CD4-positive, alpha-beta T cell treated with Interleukin-6 at 100 ng/mL for 8 hours (primary cell): ENCODE data around the gene TNFSF13.

Experiments
- DNase-seq: peaks from one replicate; pipeline ENCODE4 v3.0.0-alpha.2; 2020; ENCODE audit warnings: mixed read lengths, low spot score

TNFSF13 gene

DNA sequence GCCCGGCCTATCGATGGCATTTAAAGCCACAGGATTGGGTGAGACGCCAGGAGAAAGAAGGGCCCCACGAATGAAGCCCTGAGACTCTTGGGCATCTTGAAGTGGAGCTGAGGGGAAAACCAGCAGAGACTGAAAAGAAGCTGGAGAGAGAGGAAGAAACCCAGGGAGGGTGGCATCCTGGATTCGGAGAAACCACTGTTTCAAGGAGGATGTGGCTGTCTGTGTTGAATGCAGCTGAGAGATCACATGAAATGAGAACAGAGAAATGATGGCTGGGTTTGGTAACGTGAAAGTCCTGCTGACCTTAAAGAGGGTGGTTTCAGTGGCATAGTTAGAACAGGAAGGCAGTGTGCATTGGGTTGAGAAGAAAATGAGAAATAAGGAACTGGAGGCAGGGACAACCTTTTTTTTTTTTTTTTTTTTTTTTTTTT lies 5.9 kb upstream of the TNFSF13 start:
- DNase-seq: peak; percentile 65

DNA sequence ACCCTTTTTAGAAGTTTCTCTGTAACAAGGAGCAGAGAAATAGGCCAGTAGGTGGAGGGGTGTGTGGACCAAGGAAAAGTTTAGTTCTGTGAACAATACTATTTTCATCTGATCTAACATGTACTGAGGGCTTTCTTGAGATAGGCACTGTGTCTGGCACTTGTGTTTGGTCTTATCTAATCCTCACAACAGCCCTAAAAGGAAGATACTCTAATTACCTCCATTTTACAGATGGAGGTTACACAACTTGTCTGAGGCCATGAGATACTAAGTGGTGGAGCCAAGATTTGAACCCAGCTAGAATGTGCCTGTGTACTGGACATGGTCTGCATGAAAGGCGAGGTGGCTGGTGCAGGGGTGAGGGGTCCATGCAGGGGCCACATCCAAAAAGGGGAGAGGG lies 5.2 kb upstream of the TNFSF13 start:
- DNase-seq: no peak

DNA sequence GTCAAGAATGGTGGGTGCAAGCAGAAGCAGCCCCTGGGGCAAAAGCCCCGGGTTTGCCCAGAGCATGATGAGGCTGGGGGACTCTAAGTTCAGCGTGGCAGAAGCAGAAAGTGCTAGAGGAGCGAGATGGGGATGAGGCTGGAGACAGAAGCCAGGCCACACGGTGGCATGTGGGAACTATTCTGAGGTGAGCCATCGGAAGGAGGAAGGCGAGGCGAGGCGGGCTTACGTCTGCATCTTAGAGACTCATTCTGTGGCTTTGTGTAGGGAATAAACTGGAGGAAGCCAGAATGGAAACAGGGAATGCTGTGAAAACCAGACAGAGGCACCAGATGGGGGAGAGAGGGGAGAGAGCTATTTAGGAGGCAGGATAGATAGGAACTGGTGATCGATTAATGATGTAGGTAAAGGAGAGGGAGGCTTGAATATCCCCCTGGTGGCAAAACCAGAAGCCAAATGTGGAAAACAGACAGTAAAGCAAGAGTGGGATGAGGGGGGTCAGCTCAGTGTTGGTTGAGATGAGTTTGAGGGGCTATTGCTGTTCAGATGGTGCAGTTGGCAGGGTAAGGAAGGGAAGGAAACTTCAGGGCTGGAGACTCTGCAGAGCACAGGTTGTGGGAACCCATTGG lies 3.1 kb upstream of the TNFSF13 start:
- DNase-seq: no peak

GRCh38 chr17:7556627-7557026 lies 1.9 kb upstream of the TNFSF13 start:
- DNase-seq: no peak

GRCh38 chr17:7557147-7557764 lies 1.3 kb upstream of the TNFSF13 start:
- DNase-seq: no peak

DNA sequence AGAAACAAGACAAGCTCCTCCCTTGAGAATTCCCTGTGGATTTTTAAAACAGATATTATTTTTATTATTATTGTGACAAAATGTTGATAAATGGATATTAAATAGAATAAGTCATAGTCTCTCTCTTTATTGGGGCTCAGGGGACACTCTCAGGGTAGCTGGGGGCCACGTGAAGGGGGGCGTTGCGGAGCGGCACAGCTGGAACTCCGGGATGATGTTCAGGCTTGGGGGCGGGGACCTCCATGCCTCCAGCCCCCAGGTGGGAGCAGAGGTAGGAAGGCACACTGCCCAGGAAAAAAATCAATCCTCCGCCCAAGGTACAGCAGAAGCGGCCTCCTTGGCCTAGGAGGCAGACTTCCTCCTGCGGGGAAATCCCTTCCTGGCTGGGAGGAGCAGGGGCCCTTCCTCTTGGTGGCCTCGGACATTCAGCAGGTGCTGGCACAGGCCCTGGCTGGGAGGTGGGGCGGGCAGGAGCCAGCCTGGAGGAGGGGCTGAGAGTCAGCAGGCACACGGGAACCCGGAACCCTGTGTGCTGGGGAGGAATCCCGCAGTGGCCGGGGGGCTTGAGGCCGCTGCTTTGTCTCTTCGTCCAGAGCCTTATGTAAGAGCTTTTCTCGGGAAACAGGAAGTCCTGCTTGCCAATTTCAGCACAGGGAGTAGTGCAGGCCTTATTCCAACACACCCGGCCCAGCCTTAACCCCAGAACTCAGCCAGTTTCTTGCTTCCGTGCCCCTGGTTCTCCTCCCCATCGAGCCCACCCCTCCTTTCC lies 591 bp upstream of the TNFSF13 start:
- no peak for DNase-seq

DNA sequence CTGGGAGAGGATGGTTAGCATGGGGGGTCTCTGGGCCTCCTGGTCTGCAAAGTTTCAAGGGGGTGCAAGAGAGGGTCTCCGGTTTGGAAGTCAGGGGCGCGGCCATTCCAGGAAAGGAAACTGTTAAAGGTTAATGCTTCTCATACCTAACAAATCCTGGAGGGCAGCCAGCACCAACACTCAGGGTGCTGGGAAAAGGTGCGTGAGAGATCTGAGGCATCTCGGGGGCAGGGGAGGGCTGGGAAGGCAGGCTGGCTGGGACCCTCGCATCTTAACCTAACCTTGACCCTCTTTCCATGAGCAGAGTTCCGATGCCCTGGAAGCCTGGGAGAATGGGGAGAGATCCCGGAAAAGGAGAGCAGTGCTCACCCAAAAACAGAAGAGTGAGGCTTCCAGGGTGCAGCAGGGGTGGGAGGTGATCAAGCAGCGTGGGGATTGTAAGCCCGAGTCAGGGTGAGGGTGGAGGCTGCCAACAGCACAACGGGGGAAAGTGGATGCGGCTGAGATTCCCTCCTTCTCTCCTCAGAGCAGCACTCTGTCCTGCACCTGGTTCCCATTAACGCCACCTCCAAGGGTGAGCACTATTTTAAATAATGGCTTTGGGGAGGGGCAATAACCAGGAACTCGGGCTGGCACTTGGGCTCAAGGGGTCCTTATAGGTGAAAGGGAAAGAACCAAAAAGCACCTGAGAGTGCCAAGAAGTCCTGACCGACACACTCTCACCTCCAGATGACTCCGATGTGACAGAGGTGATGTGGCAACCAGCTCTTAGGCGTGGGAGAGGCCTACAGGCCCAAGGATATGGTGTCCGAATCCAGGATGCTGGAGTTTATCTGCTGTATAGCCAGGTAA lies 996 bp downstream of the TNFSF13 start:
- no peak for DNase-seq

DNA sequence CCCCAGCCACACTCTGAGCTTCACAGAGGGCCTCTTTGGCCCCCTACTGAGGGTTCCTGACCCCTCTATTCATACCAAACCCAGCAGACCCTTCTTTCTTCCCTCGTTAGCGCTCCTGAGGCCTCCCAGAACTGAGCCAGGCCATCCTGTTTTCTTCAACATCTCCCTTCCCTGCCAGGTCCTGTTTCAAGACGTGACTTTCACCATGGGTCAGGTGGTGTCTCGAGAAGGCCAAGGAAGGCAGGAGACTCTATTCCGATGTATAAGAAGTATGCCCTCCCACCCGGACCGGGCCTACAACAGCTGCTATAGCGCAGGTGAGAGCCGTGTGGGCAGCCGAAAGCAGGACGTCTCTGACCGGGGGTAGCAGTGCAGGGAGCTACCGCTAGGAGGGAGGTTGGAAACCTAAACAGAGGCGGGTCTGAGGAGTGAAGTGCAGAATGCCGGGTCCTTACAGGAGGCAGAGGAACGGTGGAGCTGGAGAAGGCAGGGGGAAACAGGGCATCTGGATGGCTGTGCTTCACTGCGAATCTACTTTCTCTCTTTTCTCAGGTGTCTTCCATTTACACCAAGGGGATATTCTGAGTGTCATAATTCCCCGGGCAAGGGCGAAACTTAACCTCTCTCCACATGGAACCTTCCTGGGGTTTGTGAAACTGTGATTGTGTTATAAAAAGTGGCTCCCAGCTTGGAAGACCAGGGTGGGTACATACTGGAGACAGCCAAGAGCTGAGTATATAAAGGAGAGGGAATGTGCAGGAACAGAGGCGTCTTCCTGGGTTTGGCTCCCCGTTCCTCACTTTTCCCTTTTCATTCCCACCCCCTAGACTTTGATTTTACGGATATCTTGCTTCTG lies 1.9 kb downstream of the TNFSF13 start:
- peak; percentile 35 for DNase-seq

DNA sequence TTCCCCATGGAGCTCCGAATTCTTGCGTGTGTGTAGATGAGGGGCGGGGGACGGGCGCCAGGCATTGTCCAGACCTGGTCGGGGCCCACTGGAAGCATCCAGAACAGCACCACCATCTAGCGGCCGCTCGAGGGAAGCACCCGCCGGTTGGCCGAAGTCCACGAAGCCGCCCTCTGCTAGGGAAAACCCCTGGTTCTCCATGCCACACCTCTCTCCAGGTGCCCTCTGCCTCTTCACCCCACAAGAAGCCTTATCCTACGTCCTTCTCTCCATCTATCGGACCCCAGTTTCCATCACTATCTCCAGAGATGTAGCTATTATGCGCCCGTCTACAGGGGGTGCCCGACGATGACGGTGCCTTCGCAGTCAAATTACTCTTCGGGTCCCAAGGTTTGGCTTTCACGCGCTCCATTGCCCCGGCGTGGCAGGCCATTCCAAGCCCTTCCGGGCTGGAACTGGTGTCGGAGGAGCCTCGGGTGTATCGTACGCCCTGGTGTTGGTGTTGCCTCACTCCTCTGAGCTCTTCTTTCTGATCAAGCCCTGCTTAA lies 2.6 kb downstream of the TNFSF13 start:
- DNase-seq: peak; percentile 79

DNA sequence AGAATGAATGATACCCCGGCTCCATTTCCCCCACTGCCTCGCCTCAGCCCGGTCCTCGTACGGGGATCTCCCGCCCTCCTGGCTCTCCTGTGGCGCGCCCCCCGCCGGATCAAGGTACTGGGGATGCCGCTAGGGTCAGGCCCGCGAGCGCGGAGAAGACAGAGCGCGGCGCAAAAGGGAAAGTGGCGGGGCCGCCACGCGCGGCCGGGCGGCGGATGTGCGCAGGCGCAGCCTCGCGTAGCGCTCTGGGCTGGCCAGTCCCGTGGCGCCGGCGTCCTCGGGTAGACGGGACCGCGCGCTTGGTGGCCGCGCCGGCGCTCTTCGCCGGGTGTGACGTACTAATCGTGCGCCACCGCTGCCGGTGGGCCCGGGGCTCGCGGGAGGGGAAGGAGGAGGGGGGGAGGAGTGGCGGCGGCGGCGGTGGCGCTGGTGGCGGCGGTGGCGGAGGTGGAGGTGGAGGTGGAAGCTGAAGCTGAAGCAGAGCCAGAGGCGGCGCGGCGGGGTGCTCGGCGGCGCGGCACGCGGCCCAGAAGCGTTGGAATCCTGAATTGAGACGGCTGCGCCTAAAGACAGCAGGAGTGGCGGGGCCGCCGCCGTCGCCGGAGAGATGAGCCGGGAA lies 3.1 kb downstream of the TNFSF13 start, which contains the start of gene SENP3:
SENP3 (plus strand) TSS at position 331 of the 619 bp plus-strand sequence. CDS start 1,158 bp downstream, outside the sequence.
- peak; percentile 88 for DNase-seq

DNA sequence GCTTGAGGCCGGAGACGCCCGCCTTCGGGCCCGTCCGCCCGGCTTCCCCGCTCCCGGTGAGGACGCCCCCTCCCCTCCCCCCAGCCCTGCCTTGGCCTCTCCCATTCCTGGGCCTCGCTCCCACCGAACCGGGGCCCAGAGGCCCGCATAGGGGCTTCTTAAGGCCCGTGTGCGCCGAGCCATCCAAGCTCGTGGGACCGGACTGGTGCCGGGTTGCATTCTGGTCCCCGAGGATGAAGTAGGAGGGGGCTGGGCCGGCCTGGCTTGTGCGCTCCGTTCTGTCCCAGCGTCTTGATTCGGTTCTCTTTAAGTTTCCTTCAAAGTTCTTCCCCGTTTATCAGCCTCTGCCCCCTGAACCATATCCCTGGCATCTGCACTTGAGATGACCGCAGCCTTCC lies 3.7 kb downstream of the TNFSF13 start:
- no peak for DNase-seq

DNA sequence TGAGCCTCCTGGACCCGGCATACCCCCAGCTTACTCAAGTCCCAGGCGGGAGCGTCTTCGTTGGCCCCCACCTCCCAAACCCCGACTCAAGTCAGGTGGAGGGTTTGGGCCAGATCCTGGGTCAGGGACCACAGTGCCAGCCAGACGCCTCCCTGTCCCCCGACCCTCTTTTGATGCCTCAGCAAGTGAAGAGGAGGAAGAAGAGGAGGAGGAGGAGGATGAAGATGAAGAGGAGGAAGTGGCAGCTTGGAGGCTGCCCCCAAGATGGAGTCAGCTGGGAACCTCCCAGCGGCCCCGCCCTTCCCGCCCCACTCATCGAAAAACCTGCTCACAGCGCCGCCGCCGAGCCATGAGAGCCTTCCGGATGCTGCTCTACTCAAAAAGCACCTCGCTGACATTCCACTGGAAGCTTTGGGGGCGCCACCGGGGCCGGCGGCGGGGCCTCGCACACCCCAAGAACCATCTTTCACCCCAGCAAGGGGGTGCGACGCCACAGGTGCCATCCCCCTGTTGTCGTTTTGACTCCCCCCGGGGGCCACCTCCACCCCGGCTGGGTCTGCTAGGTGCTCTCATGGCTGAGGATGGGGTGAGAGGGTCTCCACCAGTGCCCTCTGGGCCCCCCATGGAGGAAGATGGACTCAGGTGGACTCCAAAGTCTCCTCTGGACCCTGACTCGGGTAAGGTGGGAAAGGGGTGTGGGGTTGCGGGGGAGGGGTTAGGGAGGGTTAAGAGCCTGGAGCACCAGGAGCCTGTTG lies 4.7 kb downstream of the TNFSF13 start:
- no peak for DNase-seq

GRCh38 chr17:7569571-7569970 lies 11.0 kb downstream of the TNFSF13 start:
- no peak for DNase-seq

DNA sequence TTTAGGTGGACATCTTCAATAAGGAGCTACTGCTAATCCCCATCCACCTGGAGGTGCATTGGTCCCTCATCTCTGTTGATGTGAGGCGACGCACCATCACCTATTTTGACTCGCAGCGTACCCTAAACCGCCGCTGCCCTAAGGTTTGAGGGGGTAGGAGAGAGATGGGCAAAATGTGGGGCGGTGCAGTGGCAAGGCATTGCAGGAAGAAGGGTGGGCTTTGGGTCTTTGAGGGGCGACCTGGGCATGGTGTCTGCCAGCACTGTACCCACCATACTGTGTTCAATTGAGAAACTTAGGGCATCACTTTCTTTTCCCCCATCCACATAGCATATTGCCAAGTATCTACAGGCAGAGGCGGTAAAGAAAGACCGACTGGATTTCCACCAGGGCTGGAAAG lies 11.8 kb downstream of the TNFSF13 start:
- no peak for DNase-seq

DNA sequence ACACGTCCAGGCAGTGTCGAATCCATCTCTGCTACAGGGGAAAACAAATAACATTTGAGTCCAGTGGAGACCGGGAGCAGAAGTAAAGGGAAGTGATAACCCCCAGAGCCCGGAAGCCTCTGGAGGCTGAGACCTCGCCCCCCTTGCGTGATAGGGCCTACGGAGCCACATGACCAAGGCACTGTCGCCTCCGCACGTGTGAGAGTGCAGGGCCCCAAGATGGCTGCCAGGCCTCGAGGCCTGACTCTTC lies 13.7 kb downstream of the TNFSF13 start:
- no peak for DNase-seq

DNA sequence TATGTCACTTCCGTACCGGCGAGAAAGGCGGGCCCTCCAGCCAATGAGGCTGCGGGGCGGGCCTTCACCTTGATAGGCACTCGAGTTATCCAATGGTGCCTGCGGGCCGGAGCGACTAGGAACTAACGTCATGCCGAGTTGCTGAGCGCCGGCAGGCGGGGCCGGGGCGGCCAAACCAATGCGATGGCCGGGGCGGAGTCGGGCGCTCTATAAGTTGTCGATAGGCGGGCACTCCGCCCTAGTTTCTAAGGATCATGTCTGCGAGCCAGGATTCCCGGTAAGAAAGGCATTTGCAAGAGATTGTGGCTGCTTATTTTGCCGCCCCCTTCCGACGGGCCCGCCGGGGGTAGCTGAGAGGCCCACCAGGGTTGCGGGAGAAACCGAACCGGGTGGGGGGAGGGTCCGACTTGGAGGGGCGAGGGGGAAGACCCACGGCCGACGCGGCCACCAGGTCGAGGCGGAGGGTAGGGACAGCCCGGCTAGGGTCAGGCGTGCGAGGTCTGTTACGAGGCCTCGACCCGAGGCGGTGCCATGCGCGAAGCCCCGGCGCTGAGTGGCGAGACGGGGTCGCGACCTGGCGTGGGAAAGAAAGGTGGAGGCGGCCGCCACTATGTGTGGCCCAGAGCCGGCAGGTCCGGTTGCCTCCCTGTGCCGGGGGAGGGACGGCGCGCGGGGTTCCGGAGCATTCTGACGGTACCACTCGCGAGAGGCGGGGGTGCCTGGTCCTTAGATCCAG lies 14.2 kb downstream of the TNFSF13 start:
- DNase-seq: peak; percentile 99

GRCh38 chr17:7573324-7574080 lies 15.0 kb downstream of the TNFSF13 start:
- DNase-seq: peak; percentile 93

- DNase-seq: no peak
Measured at GRCh38 chr17:7574176-7574953, 15.8 kb downstream of the TNFSF13 start.
